Activated CD4-positive, alpha-beta T cell treated with anti-CD3 and anti-CD28 coated beads for 24 hours (primary cell): ENCODE measurements around the gene TMEM121.

Experiments used
- DNase-seq, 2 donors: peaks; one replicate each; pipeline ENCODE4 v3.0.0-alpha.2; 2020; ENCODE audit warnings: low read depth in 2 of 2

The TMEM121 gene

GRCh38 chr14:105487449-105487985 is 38.9 kb upstream of the TMEM121 start:
- DNase-seq, result no peak

DNA sequence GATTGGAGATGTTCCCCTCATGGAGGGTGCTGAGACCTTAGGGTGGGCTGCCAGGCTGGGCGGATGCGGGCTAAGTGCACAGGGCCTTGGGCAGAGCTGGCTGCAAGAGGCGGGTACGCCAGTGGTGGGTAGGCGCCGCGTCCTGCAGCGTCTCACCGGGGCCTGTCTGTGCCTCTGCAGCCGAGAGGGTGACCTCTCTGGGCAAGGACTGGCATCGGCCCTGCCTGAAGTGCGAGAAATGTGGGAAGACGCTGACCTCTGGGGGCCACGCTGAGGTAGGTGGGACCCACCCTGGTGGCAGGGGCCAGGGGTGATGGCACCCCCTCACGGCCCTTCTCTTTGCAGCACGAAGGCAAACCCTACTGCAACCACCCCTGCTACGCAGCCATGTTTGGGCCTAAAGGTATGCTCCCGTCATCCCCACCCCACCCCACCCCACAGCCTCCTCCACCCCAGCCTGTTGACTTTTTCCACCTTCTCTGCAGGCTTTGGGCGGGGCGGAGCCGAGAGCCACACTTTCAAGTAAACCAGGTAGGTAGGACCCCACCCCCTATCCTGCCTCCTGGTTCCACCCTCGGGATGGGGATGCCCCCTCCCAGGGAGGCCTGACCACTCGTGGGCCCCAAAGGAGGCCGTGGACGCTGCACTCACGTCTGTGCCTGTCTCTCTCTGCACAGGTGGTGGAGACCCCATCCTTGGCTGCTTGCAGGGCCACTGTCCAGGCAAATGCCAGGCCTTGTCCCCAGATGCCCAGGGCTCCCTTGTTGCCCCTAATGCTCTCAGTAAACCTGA is 38.2 kb upstream of the TMEM121 start:
- no peak for DNase-seq

GRCh38 chr14:105488781-105489541 is 37.4 kb upstream of the TMEM121 start:
- DNase-seq, result no peak

DNA sequence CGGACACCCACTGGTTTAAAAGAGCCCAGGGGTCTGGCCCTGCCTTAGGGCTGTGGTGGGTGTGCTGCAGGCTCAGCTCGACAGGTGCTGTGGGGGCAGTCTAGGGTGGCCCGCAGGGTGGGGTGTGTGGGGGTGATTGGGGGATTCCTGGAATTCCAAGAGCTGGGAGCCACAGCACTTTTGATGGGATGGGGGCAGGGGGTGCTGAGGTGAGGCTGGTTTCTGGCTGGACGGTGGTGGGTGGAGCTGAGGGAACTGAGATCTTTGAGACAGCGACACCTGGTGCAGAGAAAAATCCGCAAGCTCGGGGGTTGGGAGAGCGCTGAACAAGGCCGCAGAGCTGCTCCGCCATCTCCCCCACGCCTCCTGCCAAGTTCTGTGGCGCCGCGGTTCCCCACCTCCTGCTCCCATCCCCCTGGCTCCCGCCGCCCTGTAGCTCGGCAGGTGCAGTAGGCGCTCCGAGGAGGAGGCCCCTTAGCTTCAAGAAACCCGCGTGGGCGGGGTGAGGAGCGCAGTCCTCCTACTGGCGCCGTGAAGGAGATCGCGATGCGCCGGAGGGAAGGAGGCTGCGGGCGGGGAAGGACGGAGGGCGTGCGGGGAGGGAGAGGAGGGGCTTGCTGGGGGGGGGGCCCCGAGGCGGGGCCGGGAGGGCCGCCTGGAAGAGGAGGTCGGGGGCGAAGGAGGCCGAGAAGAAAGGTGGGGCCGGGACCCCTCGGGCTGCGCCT is 36.7 kb upstream of the TMEM121 start:
- DNase-seq, result peak; percentile 71 to 78

DNA sequence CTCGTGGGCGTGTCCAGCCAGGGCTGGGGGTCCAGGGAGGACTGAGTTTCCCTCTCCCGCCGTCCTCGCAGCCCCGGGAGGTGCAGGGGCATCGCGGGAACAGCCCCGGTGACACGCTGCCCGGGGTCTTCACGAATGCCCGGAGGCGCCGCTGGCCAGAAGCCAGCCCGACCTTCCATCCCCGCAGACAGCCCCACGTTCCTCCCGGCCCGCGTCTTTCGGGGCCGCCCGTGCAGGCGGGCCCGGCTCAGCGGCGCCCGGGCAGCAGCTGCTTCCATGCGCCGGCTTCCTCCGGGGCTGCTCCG is 36.2 kb upstream of the TMEM121 start:
- DNase-seq, result no peak

GRCh38 chr14:105490572-105491365 is 35.6 kb upstream of the TMEM121 start, which contains the start of gene TEDC1:
TSS of gene TEDC1 (plus strand) at chr14:105491246. CDS start at chr14:105491376, 130 bp downstream.
- DNase-seq, result peak; percentile 96 to 97

- DNase-seq, result peak; percentile 81 to 92
Observed at GRCh38 chr14:105491366-105491973, 34.9 kb upstream of the TMEM121 start.

GRCh38 chr14:105492031-105492970 is 34.1 kb upstream of the TMEM121 start:
- no peak for DNase-seq

- DNase-seq, result no peak
Observed at GRCh38 chr14:105492971-105493871, 33.2 kb upstream of the TMEM121 start.

- DNase-seq, result no peak
Observed at GRCh38 chr14:105493921-105494605, 32.3 kb upstream of the TMEM121 start.

- DNase-seq, result no peak
Observed at GRCh38 chr14:105494606-105494929, 31.8 kb upstream of the TMEM121 start.

DNA sequence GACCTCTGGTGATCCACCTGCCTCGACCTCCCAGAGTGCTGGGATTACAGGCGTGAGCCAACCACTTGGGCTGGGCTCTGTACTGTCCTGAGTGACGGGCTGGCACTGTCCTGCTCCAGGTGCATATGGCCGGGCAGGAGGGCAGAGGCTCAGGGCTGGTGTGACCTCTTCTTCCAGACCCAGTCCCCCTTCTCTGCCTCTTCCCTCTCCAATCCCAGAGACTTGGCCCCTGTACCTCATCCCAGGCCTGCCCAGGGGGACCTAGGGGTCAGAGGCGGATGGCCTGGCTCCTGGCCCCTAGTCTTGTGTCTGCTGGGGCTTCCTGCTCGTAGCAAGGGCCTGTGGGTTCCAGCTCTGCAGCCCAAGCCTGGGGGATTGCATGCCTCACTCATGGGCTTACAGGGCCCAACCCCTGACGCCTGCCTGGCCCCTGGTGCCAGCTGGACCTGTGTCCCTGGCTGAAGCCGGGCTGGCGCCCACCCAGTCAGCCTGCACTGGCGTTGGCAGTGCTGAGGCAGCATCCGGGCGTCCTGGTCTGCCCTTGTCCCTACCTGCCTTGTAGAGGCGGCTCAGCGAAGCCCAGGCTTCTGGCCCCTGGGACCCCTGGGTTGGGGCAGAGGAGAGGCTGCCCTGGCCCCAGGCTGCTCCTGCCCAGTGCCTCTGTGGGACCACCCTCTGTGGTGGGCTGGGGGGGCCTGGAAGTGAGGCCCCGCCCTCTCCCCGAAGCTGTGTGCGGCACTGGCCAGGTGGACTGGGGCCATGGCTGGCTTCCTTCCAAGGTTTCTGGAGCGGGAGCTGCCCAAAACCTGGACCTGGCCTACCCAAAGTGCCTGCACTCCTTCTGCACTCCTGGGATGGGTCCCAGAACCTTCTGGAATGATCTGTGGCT is 31.0 kb upstream of the TMEM121 start:
- DNase-seq, result no peak

DNA sequence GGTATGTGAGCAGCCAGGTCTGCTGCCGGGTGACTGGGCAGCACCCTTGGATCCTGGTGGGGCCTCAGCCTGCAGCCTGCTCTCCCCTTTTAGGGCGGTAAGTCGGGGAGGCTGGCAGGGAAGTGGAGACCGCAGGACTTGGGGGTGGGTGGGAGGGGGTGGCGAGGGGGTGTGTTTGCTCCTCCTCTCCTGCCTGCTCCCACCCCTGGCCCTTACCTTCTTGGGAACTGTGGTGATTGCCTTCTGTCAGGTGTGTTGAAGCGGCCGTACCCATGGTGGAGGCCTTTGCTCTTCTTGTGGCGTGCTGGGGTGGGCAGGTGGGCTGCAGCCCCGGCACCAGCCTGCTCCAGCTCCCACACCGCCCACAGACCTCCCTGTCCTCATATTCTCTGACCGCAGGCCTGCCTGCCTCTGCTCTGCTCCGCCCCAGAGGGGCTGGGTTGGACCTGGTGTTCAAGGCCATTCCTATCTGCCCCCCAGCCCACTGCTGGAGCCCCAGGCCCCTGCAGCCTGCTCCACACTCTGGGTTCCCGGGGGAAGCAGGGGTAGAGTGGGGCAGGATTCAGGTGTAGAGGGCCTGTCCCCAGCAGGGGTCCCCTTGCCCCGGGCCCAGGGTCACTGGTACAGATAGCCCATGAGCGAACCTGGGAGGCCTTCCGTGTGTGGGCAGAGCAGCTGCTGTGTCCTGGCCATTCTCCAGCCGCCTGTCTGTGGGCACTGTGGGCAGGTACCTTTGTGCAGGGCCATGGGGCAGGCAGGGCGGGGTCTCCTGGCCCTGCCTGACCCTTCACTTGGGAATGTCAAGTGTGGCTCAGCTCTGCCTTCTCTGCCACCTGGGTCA is 30.2 kb upstream of the TMEM121 start:
- DNase-seq, result no peak

- no peak for DNase-seq
Observed at GRCh38 chr14:105496831-105497591, 29.4 kb upstream of the TMEM121 start.

DNA sequence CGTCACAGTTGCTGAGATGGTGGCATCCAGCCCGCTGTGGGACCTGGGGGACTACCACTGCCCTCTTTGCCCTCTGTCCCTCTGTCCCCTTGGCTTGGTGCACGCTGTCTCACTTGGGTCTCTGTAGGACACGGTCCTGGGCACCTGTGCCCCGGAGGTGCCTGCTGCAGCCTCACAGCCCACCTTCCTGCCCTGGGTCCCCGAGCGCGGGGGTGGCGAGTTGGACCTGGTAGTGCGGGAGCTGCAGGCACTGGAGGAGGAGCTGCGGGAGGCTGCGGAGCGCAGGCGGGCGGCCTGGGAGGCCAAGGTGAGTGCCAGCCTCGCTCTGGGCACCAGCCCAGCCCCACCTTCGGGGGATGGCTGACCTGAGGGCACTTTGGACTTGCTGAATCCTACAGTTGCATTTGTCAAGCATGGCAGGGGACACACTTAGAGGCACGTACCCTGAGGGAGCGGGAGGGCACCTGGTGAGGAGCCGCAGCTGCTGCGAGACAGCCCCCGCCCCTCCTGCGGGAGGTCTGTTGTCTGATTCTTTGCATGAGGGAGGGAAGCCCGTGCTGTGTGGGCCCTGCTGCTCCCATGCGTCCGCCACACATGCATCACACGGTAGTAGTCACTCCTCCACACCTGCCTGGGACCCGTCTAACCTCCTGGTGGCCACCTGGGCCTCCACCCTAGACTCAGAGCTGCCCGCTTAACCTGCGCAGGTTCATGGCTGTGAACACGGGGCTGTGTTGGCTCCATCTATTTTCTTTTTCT is 28.5 kb upstream of the TMEM121 start:
- DNase-seq, result no peak
